GM10847 (cell line): ENCODE measurements around the gene TMEM269.

Experiments
- POLR2A ChIP-seq: IDR thresholded peaks from 2 replicates; pipeline ENCODE4 v1.6.1; 2011; ENCODE audit not compliant: insufficient read length; ENCODE audit errors: extremely low read depth

The TMEM269 gene

DNA sequence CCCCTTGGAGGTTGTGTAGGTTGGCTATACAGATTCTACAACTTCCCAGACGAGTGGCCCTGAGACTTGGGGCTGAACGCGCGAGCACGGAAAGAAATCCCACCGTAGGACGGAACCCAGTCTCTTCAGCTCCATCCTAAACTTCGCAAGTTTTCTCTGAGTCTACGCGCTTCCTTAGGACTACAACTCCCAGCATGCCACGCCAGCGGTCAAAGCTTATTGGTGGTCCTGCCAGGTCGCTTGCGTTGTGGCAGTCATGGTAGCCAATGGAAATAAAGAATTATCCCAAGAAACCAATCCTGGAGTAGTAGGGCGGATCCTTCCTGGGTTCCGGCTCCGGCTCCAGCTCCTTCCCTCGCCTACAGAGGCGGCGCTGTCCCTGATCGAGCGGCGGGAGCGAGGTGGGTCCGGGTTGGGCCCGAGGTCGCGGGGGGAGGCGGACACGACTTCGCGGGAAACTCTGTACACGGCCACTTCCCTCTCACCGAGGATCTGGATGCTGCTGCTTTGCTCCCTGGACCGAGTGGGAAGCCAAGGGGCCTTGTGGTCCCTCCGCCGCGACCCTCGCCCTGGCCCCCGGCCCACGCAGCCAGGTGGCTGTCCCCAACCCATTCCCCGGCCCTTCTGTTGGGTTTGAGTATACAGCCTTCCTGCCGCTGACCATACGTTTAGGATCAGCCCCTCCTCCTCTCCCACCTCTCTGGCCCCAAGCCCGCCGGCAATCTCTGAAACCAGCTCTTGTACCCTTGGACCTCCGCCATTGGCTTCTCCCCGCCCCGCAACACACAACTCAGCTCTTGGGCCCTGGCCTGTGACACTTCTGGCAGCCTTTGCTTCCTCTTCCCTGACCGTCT, 61.7 kb downstream of the TMEM269 start, which contains the start of gene ZNF691:
TSS of gene ZNF691 (plus strand) at position 357 of the 854 bp plus-strand sequence. CDS start 3,046 bp downstream, outside the sequence.
- TF ChIP-seq POLR2A: peak; percentile 76

DNA sequence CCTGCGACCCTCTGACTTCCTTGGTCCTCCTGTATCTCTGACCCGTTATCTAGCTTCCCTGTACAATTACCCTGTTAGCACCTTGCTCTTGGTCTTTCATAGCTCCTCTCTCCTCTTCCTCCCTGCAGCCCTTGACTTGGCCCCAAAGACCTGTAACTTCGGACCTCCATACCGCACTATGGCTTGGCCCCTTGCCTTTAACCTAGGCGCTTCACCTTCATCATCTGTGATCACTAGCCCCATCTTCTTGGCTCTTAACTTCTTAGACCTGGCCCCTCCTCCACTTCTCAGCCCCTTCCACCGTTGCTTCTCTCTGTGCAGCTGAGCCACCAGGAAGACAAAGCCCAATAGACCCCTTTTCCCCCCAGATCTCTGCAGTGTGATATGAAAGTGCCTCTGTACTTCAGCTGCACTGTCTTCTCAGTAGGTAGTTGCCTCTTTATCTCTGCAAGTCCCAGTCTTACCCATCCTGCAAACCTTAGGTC, 62.4 kb downstream of the TMEM269 start:
- TF ChIP-seq POLR2A: no peak

DNA sequence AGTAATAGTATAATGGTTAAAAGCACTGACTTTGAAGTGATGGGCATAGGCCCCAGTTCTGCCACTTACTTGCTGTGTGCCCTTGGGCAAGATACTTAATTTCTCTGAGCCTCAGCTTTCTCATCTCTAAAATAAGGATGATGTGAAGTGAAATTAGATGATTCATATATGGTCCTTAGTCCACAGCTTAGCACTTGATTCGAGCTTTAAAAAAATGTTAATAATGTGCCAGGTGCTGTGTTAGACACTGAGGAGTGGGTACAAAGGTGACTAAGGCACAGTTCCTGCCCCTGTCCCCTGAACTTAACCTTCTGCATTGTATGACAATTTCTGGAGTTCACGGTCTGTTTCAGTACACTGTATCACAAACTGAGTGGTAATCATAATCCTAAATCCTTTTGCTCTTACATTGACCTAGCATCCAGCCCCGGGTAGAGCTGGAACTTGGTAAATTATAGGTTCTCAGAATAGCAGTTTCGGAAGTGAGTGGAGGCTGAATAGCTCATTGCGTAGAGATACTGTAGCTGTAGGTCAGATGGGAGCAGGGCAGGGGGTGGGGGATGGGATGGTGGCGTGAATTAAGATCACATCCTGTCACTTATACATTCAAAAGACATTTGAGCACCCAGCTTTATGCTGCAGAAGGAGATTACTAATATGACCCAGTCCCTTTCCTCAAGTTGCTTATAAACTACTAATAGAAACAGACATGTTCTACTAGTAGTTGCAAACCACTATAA, 63.1 kb downstream of the TMEM269 start:
- no peak for TF ChIP-seq POLR2A

DNA sequence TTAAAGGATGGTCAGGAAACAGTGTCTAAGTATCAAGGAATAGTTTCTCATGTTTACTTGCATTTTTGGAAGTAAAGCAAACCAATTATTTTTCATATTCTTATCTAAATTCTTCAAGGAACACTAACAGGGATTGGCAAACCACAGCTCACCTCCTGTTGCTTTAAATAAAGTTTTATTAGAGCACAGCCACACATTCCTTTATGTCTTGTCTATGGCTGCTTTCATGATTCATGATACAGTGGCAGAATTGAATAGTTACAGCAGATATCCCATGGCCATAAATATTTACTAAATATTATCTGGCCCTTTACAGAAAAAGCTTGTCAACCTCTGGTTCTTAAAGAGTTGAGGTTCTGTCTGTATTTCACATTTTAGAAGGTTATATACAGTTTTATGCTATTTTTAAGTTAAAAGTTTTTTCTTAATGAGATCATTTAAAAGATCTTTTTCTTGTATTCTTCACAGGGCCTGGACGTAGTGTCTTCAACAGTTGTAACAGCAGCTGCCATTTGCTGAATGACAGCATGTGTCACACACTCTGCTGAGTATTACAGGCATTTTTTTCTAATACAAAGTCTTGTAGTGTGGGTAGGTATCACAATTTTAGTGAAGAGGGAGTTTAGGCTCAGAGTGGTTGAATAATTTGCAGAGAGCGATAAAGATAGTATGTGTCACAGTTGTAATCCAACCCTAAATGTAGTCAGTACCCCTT, 64.2 kb downstream of the TMEM269 start:
- TF ChIP-seq POLR2A: no peak

DNA sequence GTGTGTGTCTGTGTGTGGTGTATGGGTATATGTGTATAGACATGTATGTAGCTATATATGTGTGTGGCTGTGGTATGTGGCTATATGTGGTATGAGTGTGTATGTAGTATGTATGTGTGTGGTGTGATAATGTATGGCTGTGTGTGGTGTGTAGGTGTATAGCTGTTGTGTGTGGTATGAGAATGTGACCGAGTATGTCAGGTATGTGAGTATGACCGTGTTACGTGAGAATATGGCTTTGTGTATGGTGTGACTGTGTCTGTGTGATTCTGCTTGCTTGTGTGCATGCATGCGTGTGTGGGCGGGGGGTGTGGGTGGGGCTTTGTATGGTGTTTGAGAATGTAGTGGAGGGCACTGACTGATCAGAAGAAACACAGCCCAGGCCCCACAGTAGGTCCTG, 65.2 kb downstream of the TMEM269 start:
- no peak for TF ChIP-seq POLR2A
